HG03060 (cell line): Measurements from ENCODE around the gene SMG7.

Experiments used
- ATAC-seq: cut with Tn5 transposase; IDR thresholded peaks from one replicate; pipeline ENCODE4 v1.9.1; 2021; ENCODE audit warnings: low read depth, moderate number of reproducible peaks; ENCODE audit not compliant: unreplicated experiment

SMG7 gene

DNA sequence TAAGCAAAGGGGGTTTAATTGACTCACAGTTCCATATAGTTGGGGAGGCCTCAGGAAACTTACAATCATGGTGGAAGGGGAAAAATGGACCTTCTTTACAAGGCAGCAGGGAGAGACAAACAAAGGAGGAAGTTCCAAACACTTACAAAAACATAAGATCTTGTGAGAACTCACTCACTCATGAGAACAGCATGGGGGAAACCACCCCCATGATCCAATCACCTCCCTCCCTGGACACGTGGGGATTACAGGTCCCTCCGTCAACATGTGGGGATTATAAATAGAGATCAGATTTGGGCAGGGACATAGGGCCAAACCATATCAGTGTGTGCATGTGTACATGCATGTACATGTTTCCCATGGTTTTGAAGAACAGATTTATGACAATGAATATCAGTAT is 5.5 kb upstream of the SMG7 start:
- no peak for ATAC-seq

DNA sequence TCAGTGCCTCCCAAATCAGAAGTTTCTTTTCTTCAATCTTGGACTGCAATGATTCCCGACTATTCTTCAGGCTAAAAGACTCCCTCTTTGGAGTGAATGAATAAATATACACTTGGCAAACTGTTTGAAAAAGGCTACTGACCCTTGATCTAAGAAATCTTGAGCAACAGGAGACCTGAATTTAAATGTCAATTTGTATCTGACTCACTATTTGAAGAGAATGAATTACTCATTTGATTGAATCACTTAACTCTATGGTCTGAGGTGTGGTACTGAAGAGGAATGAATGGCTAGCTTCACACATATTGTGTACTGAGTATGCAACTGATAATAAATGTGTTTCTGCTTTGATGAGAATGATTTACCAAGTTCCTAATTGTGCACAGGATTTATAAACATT is 4.6 kb upstream of the SMG7 start:
- no peak for ATAC-seq

DNA sequence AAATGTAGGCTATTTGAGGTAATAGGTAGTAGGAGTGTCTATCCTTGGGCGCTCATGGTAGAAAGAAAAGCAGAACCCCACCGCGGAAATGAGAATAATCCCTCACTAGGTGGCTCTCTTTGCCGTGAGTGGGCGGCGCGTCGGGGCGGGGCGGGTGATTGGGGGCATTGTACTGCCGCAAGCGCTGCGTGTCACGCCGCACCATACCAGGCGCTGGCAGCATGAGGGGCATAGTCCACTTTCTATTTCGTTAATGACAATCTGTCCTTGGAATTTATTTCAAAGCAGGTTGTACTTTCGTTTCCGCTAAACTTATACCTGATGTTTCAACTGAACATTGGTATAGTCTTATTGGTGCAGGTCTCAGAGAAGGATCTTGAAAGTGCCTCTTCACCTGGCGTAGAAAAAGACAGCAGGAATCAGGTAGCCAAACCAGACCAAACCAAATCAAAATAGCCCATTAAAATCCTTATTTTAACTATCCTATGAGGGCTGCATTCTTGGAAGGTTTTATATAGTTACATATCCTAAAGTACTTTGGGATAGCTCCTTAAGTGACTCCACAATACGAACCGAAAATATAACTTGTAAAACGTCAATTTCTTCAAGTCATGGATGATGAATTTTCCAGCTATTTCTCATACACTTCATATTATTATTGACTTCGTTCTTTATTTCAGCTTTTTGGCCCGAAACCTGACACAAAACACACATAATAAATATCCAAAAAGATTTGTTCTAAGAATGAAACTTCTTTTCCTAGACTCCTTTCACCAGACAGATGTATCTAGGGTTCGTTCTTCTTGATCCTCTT is 1.9 kb upstream of the SMG7 start:
- peak; percentile 42 for ATAC-seq

DNA sequence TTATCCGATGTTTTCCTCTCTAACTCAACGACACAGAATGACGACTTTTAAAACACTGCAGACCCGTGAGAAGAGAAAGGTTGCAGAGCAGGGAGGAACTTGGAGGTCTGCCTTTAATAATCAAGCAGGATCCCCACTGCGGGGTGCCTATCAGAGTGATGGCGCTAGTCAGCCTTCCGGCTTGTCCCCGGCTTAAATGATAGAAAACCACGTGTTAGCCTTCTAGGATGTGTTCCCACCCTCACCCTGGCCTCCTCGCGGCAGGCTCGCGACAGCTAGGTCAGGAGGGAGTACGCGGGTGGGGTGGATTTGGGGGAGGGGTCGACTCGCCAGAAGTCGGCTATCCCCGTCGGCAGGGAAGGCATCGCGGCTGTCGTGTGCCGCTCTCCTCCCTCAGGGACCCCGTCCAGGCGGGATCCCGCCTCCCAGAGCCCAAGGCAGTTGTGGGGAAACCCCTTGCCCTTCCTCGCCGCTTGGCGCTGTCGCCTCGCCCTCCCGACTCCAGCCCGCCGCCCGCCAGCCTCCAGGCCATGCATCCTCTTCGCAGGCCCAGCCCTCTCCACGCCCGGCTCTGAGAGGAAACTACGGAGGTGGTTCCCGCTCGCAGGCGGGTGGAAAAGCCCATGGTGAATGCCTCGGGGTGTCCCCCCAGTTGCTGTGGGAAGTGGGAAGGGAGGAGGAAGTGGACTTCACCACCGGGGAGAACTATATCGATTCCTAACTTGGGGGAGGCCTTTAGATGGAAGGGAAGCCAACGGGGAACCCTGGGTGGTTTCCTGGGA is 1.1 kb upstream of the SMG7 start:
- ATAC-seq: no peak

DNA sequence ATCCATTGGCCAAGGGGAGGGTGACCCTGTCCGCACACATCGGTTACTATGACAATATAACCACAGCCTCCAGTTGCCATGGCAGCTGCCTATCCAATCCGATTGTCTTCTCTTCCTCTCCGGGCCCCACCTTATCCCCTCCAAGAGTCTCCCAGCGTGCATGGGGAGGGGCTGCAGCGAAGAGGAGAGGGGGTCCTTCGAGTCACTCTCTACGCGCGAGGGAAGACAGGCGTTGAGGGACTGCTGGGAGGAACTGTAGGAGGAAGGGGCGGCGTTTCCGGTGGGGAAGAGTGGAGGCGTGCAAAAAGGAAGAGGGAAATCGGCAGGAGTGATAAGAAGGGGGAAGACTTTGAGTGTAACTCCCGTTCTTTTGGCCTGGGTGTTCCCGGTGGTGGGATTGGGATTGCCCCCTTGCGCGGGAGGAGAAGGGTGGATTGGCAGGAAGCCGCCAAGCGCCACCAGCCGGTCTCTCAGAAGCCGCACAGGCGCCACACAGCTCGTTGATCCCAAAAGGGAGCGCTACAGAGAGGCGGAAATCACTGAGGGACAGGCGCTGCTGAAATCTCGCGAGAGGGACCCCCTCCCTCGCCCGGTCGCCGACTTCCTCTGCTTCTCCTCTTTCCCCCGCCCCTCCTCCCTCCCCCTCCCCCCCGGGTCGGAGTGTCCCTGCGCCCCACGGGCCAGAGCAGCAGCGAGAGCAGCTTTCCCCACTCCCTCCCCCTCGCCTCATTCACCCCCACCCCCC is 384 bp upstream of the SMG7 start:
- no peak for ATAC-seq

DNA sequence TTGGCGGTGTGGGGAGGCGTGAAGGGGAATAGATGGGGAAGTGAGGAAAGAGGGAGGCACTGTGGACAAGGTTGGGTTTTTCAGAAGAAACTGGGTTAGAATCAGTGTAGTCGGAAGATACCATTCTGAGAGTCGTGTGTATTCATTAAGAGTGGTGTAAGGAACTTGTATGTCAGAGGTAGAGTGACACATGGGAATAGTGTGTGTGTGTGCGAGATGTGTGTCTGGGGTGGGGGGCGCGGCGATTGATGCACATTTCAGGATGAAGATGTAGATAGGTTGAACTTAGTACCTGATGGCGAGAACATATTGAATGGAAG is 878 bp downstream of the SMG7 start:
- ATAC-seq: no peak

DNA sequence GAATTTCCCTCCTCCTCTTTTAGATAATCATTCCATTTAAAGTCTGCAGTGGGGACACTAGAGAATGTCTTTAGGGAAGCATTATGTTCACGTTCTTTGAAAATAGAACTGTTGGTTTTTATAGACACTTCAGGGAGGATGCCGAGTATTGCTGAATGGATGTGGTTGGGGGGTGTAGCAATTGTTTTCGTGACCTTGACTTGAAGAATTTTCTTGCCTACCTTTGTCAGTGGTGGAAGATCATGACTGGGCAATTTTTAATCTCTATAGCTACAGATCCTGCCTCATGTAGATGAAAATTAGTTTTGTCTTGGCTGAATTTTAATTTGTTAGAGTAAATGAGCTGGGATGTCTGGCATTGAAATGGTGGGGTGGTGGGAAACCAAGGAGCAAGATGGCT is 3.8 kb downstream of the SMG7 start:
- no peak for ATAC-seq

DNA sequence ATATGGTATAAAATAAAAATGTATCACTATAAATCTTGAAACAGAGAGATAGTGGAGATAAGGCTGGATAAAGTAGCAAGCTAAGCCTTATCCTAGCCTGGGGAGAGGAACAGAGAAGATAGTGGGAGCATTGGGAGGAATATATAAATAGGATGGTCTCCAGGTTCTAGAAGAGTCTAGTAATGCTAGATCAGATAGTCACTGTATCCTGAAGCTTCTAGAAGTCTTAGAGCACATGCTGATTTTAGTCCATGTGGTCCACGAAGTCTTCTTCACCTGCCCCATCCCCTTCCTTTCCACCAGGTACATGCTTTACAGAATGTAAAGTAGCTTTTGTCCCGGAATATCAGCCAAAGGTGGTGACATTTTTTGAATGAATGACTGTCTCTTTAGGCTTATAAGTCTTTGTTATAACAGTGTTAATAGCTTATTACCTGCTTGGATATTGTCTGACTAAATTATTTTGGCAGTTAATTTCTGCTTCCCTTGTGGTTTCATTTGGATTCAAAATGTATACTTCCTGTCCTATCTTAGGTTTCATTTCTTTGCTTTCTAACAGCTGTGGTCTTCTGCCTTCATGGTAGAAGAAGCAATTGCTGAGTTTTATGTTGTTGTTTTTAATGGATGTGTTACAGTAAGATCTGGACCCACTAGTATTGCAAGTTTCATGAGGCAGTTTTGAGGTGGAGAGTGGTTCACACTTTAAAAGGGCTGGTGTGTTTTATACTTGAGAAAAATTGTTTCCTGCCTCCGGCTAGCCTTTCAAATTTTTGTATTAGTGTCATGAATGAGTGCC is 5.9 kb downstream of the SMG7 start:
- ATAC-seq: no peak

DNA sequence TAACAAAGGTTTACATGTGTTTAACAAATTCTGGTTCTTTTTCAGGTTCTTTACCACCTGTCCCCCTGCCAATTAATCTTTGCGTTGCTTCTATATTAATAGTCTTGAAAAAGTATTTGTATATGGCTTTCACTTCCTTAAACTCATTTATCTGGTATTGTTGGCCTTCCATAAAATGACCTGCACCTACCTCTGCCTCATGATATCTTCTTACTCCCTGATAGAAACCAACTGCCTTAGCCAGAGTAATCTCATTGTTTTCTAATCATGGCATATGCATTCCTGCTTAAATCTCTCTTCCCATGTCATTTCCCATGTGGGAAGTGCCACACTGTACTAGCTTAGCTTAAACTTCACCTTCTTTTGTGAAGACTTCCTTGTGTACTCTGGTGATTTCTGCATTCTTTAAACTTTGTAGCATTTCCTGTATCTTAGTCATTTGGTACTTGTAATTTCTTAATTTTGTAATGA is 8.7 kb downstream of the SMG7 start:
- ATAC-seq: no peak

DNA sequence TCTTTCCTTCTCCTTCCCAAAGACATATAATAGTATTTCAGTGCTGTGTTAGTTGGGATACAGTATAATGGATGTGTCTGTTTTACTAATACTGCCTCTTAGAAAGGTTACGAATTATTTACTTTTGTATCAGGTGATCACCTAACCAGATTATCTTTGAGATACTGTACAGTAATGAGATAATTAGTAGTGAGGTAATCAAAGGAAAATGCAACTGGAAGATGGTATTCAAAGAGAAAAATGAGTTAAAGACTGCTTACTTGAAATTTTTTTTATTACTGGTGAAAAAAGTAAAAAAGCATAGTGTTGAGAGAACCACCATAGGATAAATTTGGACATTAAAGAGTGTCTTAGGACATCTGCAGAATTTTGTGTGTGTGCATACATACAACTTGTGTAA is 10.9 kb downstream of the SMG7 start:
- ATAC-seq: no peak

DNA sequence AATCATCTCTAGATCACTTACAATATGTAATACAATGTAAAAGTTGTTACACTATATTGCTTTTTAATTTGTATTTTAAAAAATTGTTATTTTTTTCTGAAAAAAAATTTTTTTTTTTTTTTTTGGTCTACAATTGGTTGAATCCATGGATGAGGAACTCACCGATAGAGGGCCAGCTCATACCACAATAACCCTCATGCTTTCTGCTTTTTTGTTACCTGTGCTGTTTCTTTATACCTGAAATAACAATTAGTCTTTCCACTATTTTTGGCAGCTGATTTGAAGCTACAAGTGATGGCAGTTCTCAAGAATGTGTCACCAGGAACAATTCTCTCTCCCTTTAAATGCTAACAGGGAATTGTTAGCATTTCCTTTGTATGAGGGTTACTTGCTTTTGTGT is 12.0 kb downstream of the SMG7 start:
- ATAC-seq: no peak

DNA sequence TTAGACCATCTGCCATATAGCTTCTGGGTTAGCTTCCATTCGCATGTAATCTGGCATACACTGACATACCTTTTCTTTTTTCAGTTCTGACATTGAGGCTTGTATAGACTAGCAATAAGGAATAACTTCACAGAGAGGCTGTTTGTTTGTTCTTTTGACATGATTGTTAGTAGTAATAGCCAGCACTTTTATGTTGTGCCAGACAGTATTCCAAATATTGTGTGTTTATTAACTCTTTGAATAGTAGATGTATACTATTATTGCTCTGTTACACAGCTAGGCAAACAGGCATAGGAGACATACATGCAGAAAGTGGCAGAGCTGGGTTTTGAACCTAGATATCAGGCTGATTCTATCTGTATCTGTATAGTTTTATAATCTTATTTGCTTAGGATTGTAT is 12.6 kb downstream of the SMG7 start:
- no peak for ATAC-seq

DNA sequence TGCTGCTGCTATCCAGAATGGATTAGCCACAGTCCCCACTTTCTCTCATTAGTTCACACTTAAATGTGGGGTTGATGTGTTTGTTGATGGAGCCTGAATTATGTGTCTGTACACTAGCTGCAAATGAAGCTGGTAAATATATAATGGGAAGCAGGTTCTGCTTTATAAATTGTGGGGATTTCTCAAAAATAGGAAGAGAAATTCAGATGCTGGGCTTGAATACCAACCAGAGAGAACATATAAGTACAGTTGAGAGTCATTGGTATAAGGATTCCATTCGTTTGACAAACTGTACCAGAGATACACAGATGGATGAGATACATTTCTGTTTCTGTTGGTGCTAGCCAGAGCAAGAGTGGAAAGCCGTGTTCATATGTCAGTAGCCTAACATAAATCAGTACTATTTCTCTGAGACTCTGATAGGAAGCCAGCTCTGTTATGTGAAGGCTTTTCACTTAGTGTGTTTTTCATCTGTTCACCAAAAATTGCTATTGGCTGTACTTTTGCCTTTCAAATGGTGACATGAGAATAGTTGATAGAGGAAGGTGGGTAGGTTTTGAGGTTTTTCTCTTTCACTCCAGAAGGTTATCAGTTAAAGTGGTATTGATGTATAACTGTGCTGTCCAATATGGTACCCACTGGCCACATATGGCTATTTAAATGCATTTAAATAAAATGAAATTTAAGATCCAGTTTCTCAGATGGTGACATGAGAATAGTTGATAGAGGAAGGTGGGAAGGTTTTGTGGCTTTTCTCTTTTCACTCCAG is 15.6 kb downstream of the SMG7 start:
- ATAC-seq: no peak

DNA sequence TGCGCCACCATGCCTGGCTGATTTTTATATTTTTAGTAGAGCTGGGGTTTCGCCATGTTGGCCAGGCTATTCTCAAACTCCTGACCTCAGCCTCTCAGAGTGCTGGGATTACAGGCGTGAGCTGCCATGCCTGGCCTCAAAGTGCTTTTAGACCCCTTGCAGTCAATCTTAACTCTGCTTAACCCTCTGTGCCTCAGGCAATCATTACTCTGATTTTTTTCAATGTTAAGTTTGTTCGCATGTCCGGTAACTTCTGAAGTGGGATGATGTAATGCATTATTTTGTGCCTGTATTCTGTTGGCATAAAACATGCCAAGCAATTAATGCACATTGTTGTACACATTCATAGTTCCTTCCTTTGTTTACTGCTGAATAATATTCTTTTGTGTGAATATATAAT is 18.6 kb downstream of the SMG7 start:
- ATAC-seq: no peak

DNA sequence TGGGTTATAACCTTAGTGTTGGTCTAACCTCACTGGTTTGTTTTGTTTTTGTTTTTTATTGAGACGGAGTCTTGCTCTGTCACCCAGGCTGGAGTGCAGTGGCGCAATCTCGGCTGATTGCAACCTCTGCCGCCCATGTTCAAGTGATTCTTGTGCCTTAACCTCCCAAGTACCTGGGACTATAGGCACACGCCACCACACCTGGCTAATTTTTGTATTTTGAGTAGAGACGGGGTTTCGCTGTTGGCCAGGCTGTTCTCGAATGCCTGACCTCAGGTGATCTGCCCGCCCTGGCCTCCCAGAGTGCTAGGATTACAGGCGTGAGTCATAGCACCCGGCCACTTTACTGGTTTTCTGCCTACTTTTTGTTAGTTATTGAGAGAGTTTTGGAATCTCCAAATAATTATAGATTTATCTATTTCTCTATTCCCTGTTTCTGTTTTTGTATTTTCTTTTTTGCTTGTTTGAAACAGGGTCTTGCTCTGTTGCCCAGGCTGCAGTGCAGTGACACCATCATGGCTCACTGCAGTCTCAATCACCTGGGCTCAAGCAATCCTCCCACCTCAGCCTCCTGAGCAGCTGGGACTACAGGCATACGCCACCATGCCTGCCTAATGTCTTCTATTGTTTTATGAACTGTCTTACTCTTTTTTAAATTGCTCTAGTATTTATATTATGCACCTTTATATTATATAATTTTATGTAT is 21.4 kb downstream of the SMG7 start:
- ATAC-seq: no peak

DNA sequence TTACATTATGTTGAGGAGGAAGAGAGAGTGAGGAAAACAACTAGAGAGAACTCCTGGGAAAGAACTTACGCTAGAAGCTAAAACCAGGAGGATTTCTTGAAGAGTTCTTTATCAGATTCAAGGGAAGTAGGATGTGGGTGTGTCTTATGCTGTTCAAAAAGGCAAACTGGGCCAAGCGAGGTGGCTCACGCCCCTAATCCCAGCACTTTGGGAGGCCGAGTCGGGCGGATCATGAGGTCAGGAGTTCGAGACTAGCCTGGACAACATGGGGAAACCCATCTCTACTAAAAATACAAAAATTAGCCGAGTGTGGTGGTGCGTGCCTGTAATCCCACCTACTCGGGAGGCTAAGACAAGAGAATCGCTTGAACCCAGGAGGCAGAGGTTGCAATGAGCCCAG is 23.1 kb downstream of the SMG7 start:
- no peak for ATAC-seq

DNA sequence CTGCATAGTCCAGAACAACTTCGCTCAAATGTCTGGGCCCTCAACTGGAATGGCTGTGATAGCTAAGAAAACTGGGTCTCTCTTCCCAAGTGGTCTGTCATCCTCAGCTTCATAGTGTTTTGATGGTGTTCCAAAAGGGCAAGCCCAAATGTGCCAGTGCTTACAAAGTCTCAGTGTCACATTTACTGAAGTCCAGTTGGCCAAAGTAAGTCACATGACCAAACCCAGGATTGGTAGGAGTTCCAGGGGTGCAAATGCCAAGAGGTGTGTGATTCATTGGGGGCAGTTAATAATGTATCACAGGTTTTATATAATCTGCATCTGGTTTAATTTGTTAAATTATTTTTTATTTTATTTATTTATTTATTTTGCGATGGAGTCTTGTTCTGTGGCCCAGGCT is 24.9 kb downstream of the SMG7 start:
- ATAC-seq: no peak

DNA sequence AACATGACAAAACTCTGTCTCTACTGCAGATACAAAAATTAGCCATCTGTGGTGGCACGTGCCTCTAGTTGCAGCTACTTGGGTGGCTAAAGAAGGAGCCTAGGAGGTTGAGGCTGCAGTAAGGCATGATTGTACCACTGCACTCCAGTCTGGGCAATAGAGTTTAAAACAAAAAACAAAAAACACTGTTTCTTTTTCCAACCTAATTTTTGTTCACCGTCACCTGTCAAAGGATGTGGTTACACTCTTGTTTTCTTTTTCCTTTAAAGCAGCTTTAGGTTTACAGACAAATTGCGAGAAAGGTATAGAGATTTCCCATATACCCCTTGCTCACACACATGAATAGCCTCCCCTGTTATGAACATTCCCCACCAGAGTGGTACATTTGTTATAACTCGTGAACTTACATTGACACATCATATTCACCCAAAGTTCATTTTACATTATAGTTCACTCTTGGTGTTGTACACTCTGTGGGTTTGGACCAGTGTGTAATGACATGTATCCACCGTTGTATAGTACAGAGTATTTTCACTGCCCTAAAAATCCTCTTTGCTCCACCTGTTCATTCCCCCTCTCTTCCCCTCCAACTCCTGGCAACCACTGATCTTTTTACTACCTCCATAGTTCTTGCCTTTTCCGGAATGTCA is 26.2 kb downstream of the SMG7 start:
- no peak for ATAC-seq
